GM19455 (cell line): ENCODE measurements around the gene DIPK1B.
"Not testable (repeated sequence)": the region's sequence is repeated elsewhere in the genome, so short reads cannot be mapped to it uniquely, and the experiment has no call there.

Source experiments
- ATAC-seq: cut with Tn5 transposase; IDR thresholded peaks from one replicate; pipeline ENCODE4 v1.9.1; 2021; ENCODE audit not compliant: unreplicated experiment

Gene DIPK1B

DNA sequence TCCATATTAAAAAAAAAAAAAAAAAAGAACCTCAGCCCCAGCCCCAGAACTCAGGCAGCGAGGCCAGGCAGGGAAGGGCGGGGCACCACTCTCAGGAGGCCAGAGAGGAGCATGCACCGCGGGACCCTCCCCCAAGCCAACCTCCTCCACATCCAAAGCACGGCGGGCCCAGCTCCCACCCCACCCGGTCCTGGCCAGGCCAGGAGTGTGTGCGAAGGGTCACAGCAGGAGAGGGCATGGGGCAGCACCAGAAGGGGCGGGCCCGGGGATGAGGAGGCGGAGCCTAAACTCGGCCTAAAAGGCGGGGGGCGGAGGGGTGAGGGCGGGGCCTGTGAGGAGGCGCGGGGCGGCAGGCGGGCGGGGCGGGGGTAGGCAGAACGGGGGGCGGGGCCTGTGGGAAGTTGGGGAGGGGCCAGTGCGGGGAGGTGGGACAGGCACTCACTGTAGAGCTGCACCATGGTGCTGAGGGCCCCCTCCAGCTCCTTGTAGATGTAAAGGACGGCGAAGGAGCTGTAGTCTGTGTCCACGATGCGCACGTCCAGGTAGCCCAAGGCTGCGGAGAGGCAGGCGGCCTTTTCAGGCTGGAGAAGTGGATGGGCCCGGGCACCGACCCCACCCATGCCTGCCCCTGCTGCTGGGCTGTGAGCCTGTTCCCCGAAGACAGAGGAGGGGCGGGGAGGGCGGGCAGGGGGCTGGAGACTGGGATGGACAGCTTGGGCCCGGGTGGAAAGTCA lies 50.7 kb downstream of the DIPK1B start:
- ATAC-seq, result no peak

DNA sequence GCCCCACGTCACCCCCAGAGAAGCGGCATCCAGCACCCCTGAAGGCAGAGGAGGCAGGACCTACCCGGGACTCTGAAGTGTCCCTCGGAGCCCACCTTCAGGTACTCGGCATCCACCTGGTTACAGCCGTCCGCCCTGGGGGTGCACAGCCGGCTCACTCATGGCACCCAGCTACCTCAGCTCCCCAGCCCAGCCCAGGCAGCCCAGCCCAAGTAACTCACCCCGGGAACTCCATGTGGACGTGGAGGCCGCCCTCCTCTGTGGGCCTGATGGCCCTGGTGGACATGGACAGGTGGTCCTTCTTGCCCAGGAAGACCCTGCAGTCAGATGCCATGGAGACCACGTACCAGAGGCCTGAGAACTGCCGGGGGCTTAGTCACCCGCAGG lies 51.3 kb downstream of the DIPK1B start:
- no peak for ATAC-seq

DNA sequence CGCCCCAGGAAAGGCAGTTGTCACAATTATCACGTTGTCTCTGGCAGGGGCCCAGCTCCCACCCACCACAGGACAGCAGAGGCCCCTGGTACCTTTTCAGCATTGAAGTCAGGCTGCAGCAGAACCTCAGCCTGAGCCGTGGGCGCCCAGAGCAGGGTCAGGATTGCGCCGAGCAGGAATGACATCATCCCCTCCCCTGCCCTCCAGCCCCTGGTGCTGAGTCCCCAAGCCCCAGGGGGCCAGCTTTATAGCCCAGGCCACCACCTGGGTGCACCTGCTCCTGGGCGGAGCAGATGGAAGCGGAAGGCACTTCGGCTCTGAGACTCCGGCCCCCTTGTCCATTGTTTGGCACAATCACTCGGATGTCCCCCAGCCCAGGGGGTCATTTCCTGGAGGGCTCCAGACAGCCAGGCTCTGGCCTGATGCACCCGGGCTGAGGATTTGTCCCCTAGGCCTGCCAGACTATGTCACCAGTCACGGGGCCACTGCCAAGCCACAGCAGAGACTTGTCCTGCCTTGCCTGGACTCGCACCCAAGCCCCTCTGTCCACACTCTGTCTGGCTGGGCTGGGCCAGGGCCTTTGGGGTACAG lies 52.0 kb downstream of the DIPK1B start, which contains the start of gene LCN15:
LCN15 (minus strand) TSS at position 218 of the 591 bp plus-strand sequence; CDS start at position 188, 30 bp downstream.
- ATAC-seq, result no peak

DNA sequence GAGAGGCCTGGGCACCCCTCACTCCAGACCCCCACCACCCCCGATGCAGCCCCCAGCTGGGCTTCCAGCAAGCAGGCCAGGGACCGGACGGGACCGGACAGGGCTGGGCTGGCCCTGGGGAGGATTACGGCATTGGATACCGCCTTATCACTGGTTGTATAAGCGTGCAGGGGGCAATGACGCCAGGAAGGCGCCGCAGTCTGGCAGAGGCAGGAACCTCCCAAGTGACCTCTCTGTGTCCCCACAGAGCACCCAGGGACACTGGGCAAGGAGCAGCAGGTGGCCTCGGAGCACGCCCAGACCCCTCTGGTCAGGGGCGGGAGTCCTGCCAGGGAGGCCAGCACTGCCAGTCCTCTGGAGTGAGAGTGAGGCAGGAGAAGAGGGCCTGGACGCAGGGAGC lies 52.7 kb downstream of the DIPK1B start:
- no peak for ATAC-seq

DNA sequence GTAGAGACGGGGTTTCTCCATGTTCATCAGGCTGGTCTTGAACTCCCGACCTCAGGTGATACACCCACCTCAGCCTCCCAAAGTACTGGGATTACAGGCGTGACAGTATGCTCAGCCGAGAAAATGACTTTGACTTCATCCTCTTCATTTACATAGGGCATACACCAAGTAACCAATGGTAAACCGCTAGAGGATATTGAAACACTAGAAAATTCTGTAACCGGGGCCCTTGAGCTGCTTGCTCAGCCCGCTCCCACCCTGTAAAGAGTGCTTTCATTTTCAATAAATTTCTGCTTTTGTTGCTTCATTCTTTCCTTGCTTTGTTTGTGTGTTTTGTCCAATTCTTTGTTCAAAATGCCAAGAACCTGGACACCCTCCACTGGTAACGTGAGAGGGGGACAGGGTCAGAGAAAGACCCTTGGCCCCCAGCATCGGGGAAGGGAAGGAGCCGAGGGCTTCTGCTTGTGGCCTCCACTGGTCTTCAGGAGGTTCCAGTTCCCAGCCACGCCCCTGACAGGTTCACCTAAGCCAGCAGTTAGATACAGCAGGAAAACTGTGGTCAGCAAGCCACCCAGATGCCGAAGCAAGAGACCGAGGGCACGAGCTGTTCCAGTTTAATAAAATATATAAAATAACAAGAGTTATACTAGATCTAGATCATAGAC lies 53.5 kb downstream of the DIPK1B start:
- not testable (repeated sequence) for ATAC-seq

DNA sequence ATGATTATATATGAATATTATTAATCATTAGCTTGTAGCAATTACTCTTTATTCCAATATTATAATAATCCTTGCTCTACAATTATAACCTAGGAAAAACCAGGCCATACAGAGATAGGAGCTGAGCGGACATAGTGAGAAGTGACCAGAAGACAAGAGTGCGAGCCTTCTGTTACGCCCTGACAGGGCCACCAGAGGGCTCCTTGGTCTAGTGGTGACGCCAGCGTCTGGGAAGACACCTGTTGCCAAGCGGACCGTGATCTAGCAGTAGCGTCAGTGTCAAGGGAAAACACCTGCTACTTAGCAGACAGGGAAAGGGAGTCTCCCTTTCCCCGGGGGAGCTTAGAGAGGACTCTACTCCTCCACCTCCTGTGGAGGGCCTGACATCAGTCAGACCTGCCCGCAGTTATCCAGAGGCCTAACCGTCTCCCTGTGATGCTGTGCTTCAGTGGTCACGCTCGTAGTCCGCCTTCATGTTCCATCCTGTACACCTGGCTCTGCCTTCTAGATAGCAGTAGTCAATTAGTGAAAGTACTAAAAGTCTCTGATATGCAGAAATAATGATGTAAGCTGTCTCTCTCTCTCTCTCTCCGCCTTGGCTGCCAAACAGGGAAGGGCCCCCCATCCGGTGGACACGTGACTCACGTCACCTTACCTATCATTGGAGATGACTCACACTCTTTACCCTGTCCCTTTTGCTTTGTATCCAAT lies 54.2 kb downstream of the DIPK1B start:
- ATAC-seq, result not testable (repeated sequence)

DNA sequence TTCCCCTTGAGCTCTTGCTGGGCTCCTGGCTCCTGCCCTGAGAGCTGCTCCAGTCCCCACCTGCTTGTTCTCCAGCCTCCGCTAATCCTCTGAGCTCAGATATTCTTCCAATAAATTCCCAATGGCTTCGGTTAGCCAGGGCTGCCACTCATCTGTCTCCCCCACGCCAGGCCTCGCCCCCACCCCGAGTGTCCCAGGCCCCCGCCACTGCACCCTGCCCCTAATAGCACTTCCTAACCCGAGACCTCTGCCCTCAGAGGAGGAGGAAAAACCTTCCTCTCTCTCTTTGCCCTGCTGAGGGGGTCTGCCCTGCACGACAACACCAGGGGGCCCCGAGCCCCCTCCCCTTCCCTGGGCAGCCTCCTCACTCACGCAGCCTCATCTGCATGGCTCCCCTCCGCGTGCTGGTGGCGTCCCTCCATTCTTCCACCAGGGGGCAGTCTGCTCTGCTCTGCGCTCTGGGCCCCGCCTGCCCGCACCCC lies 57.4 kb downstream of the DIPK1B start:
- ATAC-seq, result no peak

DNA sequence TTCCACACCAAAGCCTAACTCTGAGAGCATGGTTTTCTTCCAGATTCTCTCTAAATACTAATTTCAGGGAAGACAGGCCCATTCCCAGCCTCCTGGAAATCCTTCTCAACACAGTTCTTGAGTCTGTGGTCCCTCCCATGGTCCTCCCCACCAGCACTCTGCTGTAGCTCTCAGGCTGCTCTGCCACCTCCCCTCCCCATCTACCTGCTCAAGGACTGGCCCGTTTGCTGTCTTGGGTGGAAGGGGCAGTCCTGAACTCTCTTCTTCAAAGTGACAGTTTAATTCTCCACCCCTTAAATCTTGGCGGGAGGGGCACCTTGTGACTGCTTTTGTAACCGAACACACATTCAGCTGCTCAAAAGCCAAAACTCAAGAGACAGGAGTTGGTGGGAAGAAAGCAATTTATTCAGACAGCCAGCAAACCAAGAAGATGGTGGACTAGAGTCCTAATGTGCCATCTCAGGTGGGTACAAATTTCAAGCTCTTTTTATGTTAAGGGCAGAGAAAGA lies 59.6 kb downstream of the DIPK1B start:
- no peak for ATAC-seq

DNA sequence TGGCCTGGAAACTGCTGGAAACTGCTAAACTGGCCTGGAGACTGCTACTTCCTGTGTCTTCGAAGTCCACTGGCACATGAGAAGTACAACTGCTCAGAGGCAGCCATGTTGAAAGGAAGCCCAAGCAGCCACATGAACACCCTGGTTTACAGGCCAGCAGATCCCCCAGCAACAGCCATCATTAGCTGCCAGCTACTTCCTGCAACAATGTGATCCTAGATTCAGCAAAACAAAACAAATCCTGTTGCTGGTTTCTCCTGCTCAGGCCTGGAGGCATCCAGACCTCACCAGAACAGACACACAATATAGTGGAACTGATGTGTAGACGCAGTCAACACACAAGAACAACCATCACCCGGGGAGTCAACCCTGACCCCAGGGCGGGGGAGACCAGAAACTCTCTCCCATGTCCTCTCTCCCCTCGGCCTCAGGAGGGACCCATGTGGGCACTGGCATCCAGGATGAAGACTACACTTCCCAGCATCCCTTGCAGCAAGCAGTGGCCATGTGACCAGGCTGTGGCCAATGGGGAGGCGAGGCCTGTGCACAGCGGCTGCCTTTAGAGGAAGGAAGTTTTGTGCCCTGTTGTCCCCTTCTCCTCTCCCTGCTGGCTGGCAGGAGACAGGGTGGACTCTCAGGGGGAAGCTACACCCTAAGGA lies 61.1 kb downstream of the DIPK1B start:
- no peak for ATAC-seq
